ENCODE results near the gene GCDH.
"Not testable (repeated sequence)": the region's sequence is repeated elsewhere in the genome, so short reads cannot be mapped to it uniquely, and the experiment has no call there.

Gene GCDH

DNA sequence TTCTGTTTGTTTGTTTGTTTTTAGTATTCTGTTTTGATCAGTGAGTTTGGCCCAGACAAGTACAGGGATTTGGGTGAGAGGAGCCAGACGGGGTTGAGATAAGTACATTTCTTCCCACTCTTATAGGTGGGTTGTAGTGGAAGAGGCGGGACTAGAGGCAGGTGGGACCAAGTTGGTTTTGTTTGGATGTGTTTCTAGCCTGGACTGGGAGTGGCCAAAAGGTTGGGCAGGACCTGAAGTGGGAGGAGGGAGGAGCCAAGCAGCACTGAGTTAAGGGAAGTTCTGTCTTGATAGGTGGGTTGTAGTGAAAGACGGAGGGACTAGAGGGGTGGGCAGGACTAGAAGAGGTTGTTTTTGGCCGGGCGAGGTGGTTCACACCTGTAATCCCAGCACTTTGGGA is 18.7 kb upstream of the GCDH start:
- in situ Hi-C loops (cut with MboI; ENCODE audit: low sequenced_read_pairs), result no loop called here

DNA sequence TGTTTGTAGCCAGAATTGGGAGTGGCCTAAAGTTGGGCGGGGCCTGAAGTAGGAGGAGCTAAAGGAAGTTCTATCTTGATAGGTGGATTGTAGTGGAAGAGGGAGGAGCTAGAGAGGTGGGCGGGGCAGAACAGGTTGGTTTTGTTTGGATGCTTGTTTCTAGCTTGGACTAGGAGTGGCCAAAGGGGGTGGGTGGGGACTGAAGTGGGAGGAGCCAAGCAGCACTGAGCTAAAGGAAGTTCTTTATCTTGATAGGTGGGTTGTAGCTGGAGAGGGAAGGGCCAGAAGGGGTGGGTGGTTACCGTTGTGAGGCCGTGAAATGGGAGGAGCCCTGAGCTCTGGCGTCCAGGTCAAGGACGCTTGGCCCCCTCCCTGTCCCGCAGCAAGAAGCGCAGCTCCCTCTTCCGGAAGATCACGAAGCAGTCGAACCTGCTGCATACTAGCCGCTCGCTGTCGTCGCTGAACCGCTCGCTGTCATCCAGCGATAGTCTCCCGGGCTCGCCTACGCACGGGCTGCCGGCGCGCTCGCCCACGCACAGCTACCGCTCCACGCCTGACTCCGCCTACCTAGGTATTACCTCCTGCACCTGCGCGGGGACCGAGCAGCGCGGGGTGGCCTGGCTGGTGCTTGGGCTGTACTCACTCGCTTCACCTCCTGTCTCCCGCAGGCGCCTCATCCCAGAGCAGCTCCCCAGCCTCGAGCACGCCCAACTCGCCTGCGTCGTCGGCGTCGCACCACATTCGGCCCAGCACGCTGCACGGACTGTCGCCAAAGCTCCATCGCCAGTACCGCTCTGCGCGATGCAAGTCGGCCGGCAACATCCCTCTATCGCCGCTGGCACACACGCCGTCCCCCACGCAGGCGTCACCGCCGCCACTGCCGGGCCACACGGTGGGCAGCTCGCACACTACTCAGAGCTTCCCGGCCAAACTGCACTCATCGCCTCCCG is 17.7 kb upstream of the GCDH start:
- in situ Hi-C loops (cut with MboI; ENCODE audit: low sequenced_read_pairs), result no loop called here

DNA sequence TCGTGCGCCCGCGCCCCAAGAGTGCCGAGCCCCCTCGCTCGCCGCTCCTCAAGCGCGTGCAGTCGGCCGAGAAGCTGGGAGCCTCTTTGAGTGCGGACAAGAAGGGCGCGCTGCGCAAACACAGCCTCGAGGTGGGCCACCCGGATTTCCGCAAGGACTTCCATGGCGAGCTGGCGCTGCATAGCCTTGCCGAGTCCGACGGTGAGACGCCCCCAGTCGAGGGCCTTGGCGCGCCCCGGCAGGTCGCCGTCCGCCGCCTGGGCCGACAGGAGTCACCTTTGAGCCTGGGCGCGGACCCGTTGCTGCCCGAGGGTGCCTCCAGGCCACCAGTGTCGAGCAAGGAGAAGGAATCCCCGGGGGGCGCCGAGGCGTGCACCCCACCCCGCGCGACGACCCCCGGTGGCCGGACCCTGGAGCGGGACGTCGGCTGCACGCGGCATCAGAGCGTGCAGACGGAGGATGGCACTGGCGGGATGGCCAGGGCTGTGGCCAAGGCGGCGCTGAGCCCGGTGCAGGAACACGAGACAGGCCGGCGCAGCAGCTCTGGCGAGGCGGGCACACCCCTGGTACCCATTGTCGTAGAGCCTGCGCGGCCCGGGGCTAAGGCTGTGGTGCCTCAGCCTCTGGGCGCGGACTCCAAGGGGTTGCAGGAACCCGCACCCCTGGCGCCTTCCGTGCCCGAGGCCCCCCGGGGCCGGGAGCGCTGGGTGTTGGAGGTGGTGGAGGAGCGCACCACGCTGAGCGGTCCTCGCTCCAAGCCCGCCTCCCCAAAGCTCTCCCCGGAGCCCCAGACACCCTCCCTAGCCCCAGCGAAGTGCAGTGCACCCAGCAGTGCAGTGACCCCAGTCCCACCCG is 16.8 kb upstream of the GCDH start:
- in situ Hi-C loops (cut with MboI; ENCODE audit: low sequenced_read_pairs), result no loop called here

DNA sequence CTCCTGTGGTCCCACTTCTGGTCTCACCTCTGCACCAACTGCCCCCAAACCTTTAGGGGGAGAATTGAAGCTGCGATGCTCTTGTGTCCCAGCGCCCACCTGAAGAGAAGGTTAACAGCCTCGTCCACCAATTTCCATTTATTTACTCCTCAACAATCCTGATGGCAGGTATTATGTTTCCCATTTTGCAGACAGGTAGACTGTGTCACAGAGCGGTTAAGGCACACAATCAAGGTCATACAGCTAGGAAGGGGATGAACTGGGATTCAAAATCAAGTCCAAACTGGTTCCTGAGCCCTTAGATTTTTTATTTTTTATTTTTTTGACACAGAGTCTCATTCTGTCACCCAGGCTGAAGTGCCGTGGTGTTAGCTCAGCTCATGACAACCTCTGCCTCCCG is 15.9 kb upstream of the GCDH start:
- in situ Hi-C loops (cut with MboI; ENCODE audit: low sequenced_read_pairs), result no loop called here

DNA sequence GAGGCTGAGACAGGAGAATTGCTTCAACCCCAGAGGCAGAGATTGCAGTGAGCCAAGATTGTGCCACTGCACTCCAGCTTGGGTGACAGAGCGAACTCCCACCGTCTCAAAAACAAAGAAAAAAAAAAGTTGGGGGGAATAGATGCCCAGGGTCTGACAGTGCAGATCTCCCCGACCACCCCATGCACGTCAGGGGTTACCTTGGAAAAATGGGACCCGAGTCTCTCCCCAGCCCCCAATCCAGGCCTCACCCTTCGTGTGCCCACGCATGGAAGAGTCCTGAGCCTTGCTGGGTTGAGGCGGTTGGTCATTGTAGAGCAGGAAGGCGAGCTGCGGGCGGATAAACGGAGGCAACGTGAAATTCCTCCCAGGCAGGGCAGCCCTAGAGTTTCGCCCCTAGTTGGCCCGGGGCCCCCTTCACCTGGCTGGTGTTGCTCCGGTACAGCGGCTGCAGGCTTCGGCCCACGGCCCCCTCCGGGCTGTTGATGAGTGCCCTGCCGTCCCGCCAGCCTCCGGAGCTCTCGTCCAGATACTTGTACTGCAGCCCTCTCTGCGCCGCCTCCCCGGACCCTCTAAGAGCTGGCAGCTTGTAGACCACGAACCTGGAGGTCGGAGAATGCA is 10.3 kb upstream of the GCDH start:
- in situ Hi-C loops (cut with MboI; ENCODE audit: low sequenced_read_pairs), result no loop called here

DNA sequence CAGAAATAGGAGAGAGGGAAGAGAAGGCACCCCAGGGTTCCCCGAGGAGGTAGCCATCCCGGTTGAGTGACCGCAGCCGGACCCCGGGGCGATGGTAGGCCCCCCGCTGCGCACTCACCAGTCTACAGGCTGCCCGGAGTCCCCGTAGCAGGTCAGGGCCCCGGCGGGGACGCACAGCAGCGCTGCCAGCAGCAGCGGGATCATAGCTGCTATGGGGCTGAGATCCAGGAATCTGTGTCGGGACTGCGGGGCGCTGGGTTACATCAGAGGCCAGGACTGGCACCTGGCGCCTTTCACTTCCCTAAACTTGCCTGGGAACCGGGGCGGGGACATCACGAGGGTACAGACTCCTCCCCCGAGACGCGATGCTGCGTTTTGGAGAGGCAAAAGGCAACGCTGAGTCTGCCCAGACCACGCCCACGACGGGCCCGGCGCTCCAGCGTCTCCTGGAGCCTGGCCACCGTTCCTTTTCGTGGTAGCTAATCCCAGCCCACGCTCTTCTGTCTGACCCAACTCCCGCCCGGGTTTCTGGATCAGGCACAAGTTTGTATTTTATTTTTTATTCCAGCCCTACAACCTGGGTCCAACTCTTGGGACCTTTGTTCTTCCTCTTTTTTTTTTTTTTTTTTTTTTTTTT is 9.7 kb upstream of the GCDH start, which contains the start of gene DNASE2:
TSS of gene DNASE2 (minus strand) at position 278 of the 637 bp plus-strand sequence. CDS start at position 204, 74 bp downstream.
- in situ Hi-C loops (cut with MboI; ENCODE audit: low sequenced_read_pairs), result no loop called here

DNA sequence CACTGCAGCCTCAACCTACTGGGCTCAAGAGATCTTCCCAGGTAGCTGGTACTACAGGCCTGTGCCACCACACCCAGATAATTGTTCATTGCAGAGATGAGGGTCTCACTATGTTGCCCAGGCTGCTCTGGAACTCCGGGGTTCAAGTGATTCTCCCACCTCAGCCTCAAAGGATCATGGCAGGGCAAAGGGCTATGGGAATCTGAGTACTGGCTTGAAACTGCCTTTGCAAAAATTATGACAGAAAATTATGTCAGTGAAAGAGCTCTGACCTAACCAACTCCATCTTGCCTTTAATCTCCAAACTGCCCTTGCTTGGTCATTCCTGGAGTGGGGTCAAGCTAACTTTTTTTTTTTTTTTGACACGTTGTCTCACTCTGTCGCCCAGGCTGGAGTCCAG is 8.4 kb upstream of the GCDH start:
- in situ Hi-C loops (cut with MboI; ENCODE audit: low sequenced_read_pairs), result no loop called here

DNA sequence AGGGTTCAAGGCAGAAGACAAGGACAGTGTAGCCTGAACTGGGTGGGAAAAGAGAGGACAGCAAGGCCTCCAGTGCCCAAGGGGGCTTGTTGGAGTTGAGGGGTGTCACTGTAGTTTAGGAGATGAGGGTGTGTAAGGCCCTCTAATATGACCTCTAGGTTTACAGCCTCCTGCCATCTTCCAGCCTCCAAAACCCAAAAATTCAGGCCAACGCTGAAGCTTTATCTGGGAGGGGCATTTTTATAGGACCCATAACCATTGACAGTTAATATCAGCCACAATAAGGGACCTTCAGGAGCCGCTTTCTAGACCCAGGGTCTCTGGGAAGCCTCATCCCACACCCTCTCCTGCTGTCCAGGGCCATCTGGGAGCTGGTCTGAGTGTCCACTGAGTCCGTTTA is 6.8 kb upstream of the GCDH start:
- in situ Hi-C loops (cut with MboI; ENCODE audit: low sequenced_read_pairs), result no loop called here

DNA sequence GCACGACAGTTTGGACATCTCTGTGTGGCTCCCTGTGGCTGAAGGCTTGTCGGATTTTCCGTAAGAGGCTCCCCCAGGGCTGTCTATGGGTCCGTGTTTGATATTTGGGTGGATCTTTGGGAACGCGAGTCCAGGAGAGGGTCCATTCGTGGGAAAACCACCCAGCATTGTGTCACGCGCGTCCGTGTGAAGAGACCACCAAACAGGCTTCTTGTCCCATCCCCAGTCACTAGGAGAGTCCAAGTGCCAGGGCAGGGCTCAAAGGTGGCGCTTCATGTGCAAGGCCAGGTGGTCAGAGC is 6.4 kb upstream of the GCDH start:
- in situ Hi-C loops (cut with MboI; ENCODE audit: low sequenced_read_pairs), result no loop called here

DNA sequence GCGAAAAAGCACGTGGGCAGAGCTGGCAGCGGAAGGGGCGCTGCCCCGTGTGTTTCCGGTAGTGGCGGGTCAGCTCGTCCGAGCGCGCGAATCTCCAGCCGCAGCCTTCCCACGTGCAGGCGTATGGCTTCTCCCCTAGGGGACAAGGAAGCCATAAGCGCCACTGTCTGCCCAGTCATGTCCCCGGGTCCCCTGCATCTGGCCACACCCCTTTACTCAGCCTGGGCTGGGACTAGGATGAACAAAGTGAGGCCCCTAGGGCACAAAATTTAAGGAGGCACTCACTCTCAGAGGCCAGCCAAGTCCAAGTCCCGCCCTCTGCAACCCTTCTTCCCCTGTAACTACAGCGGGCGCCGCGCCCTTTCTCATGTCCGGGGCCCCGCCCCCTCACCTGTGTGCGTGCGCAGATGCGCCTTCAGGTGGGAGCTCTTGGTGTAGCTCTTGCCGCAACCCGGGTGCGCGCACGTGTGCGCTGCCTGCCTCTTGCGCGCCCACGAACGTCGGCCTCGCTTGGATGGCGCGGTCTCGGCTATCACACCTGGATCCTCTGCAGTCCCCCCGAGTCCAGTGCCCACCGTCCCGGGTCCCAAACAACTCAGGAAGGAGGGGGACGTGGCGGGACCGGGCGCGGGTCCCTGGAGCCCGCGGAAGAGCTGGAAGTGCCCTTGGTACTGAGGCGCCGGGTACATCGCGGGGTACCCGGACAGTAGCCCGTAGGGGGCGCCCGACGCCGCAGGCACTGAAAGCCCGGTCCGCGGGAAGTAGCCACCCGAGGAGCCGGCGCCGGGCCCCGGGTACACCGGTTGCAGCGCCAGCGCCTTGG is 5.8 kb upstream of the GCDH start:
- in situ Hi-C loops (cut with MboI; ENCODE audit: low sequenced_read_pairs), result no loop called here

DNA sequence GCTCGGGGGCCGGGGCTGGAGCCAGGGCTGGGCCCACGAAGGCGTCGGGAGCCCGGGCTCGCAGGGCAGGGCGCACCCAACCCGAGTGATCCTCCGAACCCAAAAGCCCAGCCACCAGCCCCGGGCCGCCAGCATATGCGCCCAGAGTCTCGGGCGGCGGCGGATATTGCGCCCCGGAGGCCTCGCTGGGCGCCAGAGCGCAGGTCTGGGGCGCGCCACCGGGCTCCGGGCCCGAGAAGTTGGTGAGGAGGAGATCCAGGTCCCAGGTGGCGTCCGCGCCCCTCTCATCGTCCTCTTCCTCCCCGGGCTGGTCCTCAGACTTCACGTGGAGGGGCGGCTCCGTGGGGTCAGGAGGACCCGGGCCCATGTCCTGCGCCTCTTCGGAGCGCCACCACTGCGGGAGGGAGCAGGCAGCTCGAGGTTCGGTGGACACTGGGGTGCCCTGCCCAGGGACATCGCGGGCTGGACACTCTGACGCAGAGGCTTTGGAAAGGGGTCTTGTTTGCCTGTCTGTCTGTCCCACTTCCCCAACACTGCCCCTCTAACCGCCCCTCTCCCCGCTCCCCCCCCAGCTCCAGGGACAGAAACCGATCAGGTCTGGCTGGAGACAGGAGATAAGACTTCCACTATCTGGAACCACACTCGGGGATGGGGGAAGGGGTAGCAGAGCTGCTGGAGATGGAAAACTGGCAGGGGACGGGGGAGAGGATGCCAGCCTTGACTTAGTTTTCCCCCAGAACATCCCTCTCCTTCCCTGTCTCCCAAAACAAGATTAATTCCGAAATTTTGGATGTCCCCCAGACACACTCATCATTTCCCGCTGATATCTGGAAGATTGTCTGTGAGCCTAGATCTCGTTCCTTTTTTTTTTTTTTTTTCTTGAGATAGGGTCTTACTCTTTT is 5.0 kb upstream of the GCDH start:
- in situ Hi-C loops (cut with MboI; ENCODE audit: low sequenced_read_pairs), result no loop called here

DNA sequence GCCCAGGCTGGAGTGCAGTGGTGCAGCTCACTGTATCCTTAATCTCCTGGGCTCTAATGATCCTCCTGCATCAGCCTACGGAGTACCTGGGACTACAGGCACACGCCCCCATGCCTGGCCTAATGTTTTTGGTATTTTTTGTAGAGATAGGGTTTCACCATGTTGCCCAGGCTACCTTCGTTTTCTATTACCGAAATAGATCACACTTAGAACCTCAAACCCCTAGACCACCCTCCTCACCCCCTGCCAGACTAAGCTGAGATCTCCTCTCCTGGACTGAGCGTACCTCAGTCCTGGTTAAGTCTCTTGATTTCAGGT is 4.3 kb upstream of the GCDH start:
- in situ Hi-C loops (cut with MboI; ENCODE audit: low sequenced_read_pairs), result no loop called here

DNA sequence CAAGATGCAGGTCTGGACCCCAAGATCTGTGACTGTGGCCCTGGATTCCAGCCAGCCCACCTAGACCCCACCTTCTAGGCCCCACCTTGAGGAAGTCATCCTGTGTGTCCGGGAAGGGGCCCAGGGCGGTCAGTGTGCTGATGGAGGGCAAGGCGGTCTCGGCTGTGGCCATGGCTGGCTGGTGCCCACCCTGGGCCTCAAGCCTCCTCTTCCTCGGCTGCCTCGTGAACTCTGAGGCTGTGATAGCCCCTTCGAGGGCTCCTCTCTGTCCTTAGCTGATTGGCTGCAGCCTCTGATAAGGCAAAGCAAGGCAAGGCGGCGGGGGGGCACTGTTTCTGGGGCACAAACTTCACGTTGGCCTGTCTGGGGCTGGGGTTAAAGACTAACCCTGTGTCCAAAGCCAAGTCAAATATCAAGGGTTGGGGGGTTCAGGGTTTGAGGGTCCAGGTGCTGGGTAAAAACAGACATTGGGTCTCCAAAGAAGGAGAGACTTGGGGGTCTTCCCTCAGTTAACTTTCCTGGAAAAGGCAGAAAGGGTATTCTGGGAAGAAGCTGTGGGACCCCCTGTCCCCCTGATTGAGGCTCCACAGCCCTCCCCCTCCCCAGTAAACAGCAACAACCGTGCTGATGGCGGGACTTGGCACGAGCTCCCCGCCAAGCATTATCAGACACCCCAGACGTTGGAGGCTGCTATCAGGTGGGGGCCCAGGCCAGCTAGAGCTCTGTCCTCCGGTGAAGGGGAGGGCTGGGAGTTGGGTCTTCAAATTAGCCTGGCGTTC is 3.8 kb upstream of the GCDH start, which contains the start of gene KLF1:
TSS of gene KLF1 (minus strand) at position 233 of the 779 bp plus-strand sequence. CDS start at position 172, 61 bp downstream.
- in situ Hi-C loops (cut with MboI; ENCODE audit: low sequenced_read_pairs), result no loop called here

DNA sequence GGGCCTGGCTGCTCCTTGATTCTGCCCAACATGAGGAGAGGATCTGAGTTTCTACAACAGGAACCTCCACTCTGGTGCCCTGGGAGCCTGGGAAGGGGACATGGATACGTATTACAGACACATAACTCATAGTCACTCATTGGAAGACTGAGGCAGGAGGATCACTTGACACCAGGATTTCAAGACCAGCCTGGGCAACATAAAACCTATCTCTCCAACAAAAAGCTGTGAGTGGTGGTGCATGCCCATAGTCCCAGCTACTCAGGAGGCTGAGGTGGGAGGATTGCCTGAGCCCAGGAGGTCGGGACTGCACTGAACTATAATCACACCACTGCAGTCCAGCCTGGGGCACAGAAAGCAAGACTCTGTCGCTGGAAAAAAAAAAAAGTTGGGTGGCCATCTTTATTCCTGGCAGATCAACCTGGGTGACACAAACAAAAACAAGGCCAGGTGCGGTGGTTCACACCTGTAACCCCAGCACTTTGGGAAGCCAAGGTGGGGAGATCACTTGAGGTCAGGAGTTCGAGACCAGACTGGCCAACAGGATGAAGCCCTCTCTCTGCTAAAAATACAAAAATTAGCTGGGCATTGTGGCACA is 2.9 kb upstream of the GCDH start:
- in situ Hi-C loops (cut with MboI; ENCODE audit: low sequenced_read_pairs), result no loop called here

DNA sequence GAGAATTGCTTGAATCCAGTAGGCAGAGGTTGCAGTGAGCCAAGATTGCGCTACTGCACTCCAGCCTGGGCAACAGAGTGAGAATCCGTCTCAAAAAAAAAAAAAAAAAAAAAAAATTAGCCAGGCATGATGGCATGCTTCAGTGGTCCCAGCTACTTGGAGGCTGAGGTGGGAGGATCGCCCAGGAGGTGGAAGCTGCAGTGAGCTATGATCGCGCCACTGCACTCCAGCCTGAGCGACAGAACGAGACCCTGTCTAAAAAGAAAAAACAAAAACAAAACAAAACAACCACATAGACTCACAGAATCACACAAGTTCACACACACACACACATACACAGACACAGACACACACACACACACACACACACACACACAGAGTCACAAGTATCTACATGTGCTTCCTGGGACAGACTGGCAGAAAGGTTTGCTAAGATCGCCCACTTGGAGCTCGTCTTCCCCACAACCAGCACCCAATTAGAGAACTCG is 617 bp upstream of the GCDH start:
- in situ Hi-C loops (cut with MboI; ENCODE audit: low sequenced_read_pairs), result not testable (repeated sequence)

DNA sequence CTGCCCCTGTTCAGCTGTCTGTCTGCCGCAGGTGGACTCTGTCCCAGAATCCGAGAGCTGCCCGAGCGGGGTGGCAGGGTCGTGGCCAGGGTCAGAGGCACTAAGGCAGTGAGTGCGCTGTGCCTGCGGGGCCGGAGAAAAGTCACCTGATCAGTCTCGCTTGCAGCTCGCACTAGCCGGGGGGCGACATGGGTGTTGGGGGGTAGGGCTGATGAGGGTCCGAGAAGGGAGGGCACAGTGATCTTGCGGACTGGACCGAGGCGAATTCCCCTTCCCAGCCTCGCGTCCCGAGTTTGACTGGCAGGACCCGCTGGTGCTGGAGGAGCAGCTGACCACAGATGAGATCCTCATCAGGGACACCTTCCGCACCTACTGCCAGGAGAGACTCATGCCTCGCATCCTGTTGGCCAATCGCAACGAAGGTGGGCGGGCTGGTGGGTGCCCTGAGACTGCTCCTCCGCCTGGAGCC is 627 bp downstream of the GCDH start:
- in situ Hi-C loops (cut with MboI; ENCODE audit: low sequenced_read_pairs), result no loop called here

DNA sequence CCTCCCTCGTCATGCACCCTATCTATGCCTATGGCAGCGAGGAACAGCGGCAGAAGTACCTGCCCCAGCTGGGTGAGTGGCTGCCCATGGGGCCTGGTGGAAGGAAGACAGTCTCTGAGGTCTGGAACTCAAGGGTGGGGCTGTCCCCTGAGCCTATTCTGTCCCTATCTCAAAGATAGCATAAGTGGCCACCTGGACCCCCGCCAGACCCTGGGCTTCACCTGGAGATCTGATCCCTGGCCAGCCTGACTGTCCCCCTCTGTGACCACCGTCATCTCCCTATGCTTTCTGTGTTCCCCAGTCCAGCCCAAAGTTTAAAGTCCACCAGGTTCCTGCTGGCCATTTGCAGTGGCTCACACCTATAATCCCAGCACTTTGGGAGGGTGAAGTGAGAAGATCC is 2.6 kb downstream of the GCDH start:
- in situ Hi-C loops (cut with MboI; ENCODE audit: low sequenced_read_pairs), result no loop called here

DNA sequence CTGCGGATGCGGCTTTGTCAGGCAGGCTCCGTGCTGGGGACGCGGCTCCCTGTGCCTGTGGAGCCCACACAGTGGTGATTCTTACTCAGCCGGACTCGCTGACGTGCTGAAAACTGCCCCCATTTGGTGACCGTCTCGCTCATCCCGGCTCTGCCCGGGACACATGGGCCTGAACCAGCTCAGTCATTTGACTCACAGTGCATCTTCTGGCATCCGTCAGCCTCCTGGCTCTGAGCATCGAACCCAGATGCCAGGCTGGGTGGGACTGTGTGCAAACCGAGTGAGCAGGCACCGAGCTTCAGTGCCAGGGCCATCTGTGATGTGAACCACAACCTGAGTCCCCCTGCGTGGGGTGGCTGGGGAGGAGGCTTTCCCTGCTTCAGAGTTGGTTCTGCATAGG is 5.5 kb downstream of the GCDH start:
- in situ Hi-C loops (cut with MboI; ENCODE audit: low sequenced_read_pairs), result no loop called here
